GM12878 (cell line): ENCODE measurements around the gene REEP2.

ENCODE experiments used
- ATF3 ChIP-seq: IDR thresholded peaks from 2 replicates; pipeline ENCODE4 v1.6.1; 2011; ENCODE audit warnings: low read depth, mild to moderate bottlenecking, low read length, moderate library complexity, borderline replicate concordance; ENCODE audit errors: extremely low read depth
- EP300 ChIP-seq, 2 experiments: fragments of 150-350 bp in 1 of 2; IDR thresholded peaks; 2 replicates each; pipeline ENCODE4 v1.6.1; 2011 to 2012; ENCODE audit warnings: low read depth in 2 of 2, low read length in 2 of 2, borderline replicate concordance in 1 of 2, improper control_type of control experiment in 1 of 2, inconsistent platforms in 1 of 2; ENCODE audit not compliant: control insufficient read depth in 1 of 2
- EZH2 ChIP-seq: IDR thresholded peaks from 2 replicates; pipeline ENCODE4 v1.6.1; 2012; ENCODE audit warnings: low read depth, mild to moderate bottlenecking, control low read depth, inconsistent platforms, low read length, borderline replicate concordance; ENCODE audit not compliant: control insufficient read depth
- NR2C2 ChIP-seq: IDR thresholded peaks from 2 replicates; pipeline ENCODE4 v1.6.1; 2011; ENCODE audit warnings: borderline replicate concordance, low read depth; ENCODE audit not compliant: control insufficient read depth, insufficient read length
- POLR2AphosphoS2 ChIP-seq: IDR thresholded peaks from 2 replicates; pipeline ENCODE4 v1.6.1; 2011; ENCODE audit warnings: low read depth, mild to moderate bottlenecking, low read length, improper control_type of control experiment, moderate library complexity
- RAD21 ChIP-seq: IDR thresholded peaks from 2 replicates; pipeline ENCODE4 v1.6.1; 2011; ENCODE audit warnings: mild to moderate bottlenecking, low read depth, low read length, moderate library complexity; ENCODE audit not compliant: insufficient read depth
- SMC3 ChIP-seq: IDR thresholded peaks from 2 replicates; pipeline ENCODE4 v1.6.1; 2011; ENCODE audit warnings: low read length, improper control_type of control experiment, borderline replicate concordance
- YBX1 ChIP-seq: fragments of 450-650 bp; IDR thresholded peaks from 2 replicates; pipeline ENCODE4 v1.6.1; 2016; ENCODE audit warnings: antibody characterized with exemption
- YY1 ChIP-seq: IDR thresholded peaks from 2 replicates; pipeline ENCODE4 v1.6.1; 2011; ENCODE audit warnings: low read depth, mild to moderate bottlenecking, low read length
- TF ChIP-seq, protein P1 (sequence below): fragments of 450-650 bp; IDR thresholded peaks from 2 replicates; pipeline ENCODE4 v1.6.1; 2016; ENCODE audit warnings: mild to moderate bottlenecking
- TF ChIP-seq, protein P2 (sequence below), 3 experiments: IDR thresholded peaks in 2 of 3; conservative IDR thresholded peaks in 1 of 3; 2 replicates each; pipeline ENCODE4 v1.5.1; 2011; ENCODE audit warnings: low read depth in 3 of 3, low read length in 3 of 3, mild to moderate bottlenecking in 3 of 3, control low read depth in 2 of 3, moderate library complexity in 2 of 3, inconsistent platforms in 1 of 3, mixed read lengths in 1 of 3; ENCODE audit not compliant: control insufficient read depth in 2 of 3, insufficient read depth in 1 of 3; ENCODE audit errors: extremely low read depth in 1 of 3
- TF ChIP-seq, protein P3 (sequence below): fragments of 150-350 bp; IDR thresholded peaks from 2 replicates; pipeline ENCODE4 v1.6.1; 2016; ENCODE audit warnings: low read depth, low read length

DNA sequence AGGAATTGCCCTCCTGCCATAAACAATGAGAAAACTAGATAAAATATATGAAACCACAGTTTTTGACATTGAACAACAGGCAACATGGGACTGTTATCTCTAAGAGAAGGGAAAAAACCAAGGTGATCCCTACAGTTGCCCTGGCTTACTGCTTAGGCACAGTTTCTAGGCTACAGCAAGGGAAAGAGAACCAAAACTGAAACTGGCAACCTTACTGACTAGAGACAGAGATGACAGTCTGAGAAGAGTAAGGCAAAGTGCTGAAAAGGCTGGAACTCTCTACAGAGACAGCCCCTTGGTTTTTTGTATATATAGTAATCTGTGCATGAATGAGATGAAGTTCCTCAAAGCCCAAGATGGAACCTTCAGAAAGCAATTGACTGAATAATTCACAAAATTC, 36.2 kb upstream of the REEP2 start:
- TF ChIP-seq YBX1, result no peak
- TF ChIP-seq, protein P1, sequence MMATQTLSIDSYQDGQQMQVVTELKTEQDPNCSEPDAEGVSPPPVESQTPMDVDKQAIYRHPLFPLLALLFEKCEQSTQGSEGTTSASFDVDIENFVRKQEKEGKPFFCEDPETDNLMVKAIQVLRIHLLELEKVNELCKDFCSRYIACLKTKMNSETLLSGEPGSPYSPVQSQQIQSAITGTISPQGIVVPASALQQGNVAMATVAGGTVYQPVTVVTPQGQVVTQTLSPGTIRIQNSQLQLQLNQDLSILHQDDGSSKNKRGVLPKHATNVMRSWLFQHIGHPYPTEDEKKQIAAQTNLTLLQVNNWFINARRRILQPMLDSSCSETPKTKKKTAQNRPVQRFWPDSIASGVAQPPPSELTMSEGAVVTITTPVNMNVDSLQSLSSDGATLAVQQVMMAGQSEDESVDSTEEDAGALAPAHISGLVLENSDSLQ, result no peak
- TF ChIP-seq, protein P2, sequence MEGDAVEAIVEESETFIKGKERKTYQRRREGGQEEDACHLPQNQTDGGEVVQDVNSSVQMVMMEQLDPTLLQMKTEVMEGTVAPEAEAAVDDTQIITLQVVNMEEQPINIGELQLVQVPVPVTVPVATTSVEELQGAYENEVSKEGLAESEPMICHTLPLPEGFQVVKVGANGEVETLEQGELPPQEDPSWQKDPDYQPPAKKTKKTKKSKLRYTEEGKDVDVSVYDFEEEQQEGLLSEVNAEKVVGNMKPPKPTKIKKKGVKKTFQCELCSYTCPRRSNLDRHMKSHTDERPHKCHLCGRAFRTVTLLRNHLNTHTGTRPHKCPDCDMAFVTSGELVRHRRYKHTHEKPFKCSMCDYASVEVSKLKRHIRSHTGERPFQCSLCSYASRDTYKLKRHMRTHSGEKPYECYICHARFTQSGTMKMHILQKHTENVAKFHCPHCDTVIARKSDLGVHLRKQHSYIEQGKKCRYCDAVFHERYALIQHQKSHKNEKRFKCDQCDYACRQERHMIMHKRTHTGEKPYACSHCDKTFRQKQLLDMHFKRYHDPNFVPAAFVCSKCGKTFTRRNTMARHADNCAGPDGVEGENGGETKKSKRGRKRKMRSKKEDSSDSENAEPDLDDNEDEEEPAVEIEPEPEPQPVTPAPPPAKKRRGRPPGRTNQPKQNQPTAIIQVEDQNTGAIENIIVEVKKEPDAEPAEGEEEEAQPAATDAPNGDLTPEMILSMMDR (IDR thresholded peaks at IDR 0.05 in 2 of 3, conservative IDR thresholded peaks at IDR 0.05 in 1 of 3; ENCODE audit: control insufficient read depth in 2 of 3, extremely low read depth in 1 of 3, insufficient read depth in 1 of 3, low read depth in 3 of 3, low read length in 3 of 3), result no peak
- no peak for TF ChIP-seq YY1
- no peak for TF ChIP-seq SMC3
- TF ChIP-seq RAD21, result no peak
- no peak for TF ChIP-seq ATF3
- TF ChIP-seq, protein P3, sequence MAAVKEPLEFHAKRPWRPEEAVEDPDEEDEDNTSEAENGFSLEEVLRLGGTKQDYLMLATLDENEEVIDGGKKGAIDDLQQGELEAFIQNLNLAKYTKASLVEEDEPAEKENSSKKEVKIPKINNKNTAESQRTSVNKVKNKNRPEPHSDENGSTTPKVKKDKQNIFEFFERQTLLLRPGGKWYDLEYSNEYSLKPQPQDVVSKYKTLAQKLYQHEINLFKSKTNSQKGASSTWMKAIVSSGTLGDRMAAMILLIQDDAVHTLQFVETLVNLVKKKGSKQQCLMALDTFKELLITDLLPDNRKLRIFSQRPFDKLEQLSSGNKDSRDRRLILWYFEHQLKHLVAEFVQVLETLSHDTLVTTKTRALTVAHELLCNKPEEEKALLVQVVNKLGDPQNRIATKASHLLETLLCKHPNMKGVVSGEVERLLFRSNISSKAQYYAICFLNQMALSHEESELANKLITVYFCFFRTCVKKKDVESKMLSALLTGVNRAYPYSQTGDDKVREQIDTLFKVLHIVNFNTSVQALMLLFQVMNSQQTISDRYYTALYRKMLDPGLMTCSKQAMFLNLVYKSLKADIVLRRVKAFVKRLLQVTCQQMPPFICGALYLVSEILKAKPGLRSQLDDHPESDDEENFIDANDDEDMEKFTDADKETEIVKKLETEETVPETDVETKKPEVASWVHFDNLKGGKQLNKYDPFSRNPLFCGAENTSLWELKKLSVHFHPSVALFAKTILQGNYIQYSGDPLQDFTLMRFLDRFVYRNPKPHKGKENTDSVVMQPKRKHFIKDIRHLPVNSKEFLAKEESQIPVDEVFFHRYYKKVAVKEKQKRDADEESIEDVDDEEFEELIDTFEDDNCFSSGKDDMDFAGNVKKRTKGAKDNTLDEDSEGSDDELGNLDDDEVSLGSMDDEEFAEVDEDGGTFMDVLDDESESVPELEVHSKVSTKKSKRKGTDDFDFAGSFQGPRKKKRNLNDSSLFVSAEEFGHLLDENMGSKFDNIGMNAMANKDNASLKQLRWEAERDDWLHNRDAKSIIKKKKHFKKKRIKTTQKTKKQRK, result no peak
- no peak for TF ChIP-seq EP300 (IDR thresholded peaks at IDR 0.05; ENCODE audit: borderline replicate concordance in 1 of 2, control insufficient read depth in 1 of 2, low read depth in 2 of 2, low read length in 2 of 2)
- no peak for TF ChIP-seq POLR2AphosphoS2
- TF ChIP-seq EZH2, result no peak
- no peak for TF ChIP-seq NR2C2
